Measurements from ENCODE around the gene RSAD1. TPM values are rescaled to one million over a fixed set of nuclear protein-coding genes. Genes with fewer than 3 reads are reported as not detected.
A peak's percentile ranks its signal among the peaks of the same experiment; 100 is the strongest.

The RSAD1 gene
- total RNA-seq, 2 donors from 2014 or later = 33.7 to 44.1 TPM

DNA sequence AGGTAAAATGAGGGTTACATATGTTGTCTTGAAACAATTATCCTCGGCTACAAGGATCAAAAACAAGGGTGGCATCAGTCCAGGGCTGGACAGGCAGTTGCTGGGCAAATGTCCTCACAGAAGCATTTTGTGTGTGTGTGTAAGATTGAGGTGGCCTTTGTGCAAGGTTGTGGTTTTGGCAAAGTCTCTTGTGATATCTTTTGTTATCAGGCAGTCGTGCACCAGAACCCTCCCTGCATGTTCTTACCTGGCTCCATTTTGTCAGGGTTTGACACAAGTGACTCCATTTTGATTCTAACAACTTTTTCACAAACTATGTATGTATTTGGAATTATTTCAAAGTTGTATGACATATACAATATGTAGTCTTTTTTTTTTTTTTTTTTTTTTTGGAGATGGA lies 30.0 kb upstream of the RSAD1 start:
- intact Hi-C loops (cut with DNase I) = no loop called here
- H3K4me3 ChIP-seq = no peak overlapping the region
- 78% methylated on average over 2 of the region's 2 CpGs for WGBS

DNA sequence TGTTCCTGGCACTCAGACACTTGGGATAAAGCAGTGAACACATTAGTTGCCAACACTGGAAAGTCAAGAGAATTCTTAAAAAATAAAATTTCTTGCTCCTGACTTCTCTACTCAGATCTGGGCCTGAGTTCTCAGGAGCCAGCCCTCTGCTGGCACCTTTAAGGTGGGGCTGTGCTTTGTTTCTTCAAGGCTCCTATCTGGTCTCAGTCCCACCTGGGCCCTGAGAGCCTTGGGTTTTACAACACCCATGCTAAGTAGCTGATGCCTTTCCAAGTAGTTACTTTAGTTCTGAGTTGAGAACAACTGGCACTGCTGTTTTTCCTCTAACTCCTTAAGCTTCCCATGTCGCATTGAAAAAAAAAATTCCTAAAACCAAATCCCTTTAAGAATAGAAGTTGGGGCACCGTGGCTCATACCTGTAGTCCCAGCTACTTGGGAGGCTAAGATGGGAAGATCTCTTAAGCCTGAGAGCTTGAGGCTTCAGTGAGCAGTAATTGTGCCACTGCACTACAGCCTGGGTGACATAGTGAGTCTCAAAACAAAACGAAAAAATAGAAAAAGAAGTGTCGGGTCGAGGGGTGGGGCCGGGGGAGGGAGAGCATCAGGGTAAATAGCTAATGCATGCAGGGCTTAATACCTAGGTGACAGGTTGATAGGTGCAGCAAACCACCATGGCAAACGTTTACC lies 26.6 kb upstream of the RSAD1 start:
- Histone ChIP-seq H3K36me3 (no peaks in the 10 kb centered on the region), H3K27me3 (replicated peaks; ENCODE audit: insufficient read depth) (no peaks in the 10 kb centered on the region), H3K27ac (no peak overlapping the region), H3K9me3 (no peaks in the 10 kb centered on the region), H3K4me3 (no peak overlapping the region), H3K4me1 (replicated peaks) (no peaks in the 10 kb centered on the region)
- WGBS = 56% methylated on average over 7 of the region's 7 CpGs
- TF ChIP-seq POLR2A (IDR thresholded peaks at IDR 0.05) (no peak), POLR2AphosphoS5 (IDR thresholded peaks at IDR 0.05) (no peak)
- TF ChIP-seq, protein P1, sequence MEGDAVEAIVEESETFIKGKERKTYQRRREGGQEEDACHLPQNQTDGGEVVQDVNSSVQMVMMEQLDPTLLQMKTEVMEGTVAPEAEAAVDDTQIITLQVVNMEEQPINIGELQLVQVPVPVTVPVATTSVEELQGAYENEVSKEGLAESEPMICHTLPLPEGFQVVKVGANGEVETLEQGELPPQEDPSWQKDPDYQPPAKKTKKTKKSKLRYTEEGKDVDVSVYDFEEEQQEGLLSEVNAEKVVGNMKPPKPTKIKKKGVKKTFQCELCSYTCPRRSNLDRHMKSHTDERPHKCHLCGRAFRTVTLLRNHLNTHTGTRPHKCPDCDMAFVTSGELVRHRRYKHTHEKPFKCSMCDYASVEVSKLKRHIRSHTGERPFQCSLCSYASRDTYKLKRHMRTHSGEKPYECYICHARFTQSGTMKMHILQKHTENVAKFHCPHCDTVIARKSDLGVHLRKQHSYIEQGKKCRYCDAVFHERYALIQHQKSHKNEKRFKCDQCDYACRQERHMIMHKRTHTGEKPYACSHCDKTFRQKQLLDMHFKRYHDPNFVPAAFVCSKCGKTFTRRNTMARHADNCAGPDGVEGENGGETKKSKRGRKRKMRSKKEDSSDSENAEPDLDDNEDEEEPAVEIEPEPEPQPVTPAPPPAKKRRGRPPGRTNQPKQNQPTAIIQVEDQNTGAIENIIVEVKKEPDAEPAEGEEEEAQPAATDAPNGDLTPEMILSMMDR (IDR thresholded peaks at IDR 0.05) = no peak
- intact Hi-C loops (cut with DNase I) = no loop called here
- DNase-seq (ENCODE audit: low spot score) = no peak

More for the DNA sequence above, 30.0 kb upstream of the RSAD1 start:
- H3K27me3 ChIP-seq (replicated peaks; ENCODE audit: insufficient read depth) = no peaks in the 10 kb centered on the region
- H3K36me3 ChIP-seq = no peaks in the 10 kb centered on the region
- H3K4me1 ChIP-seq (replicated peaks) = no peaks in the 10 kb centered on the region
- no peaks in the 10 kb centered on the region for H3K9me3 ChIP-seq
- no peak for TF ChIP-seq POLR2A (IDR thresholded peaks at IDR 0.05)
- TF ChIP-seq, protein P1 (IDR thresholded peaks at IDR 0.05) = no peak
- TF ChIP-seq POLR2AphosphoS5 (IDR thresholded peaks at IDR 0.05) = no peak
- no peak for DNase-seq (ENCODE audit: low spot score)
- no peak overlapping the region for H3K27ac ChIP-seq

DNA sequence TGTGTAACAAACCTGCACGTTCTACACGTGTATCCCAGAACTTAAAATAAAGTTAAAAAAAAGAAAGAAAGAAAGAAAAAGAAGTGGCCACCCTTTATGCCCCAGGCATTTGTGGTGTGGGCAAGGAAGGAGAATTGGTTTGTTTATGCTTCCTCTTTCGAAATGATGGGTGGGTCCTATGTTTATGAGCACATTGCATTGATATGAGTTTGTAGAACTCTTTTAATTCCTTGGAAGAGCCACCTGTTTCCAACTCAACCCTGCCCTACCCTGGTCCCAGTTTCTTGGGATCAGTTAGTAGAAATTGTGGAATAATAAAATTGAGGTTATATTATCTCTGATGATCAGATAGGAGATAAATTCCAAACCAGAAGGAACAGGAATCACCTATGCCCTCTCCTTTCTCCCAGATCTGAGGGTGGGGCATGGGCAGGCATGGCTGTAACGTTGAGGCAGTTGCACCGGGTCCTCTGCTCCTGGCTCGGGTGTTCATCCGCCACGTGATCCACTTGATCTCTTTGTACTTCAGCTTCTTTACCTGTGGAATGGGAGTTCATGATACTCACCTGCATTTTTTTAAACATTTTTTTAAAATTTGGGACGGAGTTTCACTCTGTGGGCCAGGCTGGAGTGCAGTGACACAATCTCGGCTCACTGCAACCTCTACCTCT lies 25.9 kb upstream of the RSAD1 start:
- H3K27ac ChIP-seq = no peak overlapping the region
- no peak for DNase-seq (ENCODE audit: low spot score)
- no peak overlapping the region for H3K4me3 ChIP-seq
- 80% methylated on average over 10 of the region's 10 CpGs for WGBS
- TF ChIP-seq, protein P1 (IDR thresholded peaks at IDR 0.05) = no peak
- peak; percentile 46 for TF ChIP-seq POLR2AphosphoS5 (IDR thresholded peaks at IDR 0.05)
- no peaks in the 10 kb centered on the region for H3K4me1 ChIP-seq (replicated peaks)
- intact Hi-C loops (cut with DNase I) = no loop called here
- no peaks in the 10 kb centered on the region for H3K36me3 ChIP-seq
- no peaks in the 10 kb centered on the region for H3K9me3 ChIP-seq
- no peaks in the 10 kb centered on the region for H3K27me3 ChIP-seq (replicated peaks; ENCODE audit: insufficient read depth)

DNA sequence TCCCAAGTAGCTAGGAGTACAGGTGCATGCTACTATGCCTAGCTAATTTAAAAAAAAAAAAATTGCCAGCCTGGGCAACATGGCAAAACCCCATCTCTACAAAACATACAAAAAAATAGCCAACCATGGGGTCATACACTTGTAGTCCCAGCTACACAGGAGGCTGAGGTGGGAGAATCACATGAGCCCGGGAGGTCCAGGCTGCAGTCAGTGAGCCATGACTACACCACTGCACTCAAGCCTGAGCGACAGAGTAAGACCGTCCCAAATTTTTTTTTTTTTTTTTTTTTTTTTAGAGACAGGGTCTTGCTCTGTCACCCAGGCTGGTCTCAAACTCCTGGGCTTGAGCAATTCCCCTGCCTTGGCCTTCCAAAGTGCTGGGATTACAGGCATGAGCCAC lies 24.8 kb upstream of the RSAD1 start:
- no peaks in the 10 kb centered on the region for H3K9me3 ChIP-seq
- TF ChIP-seq POLR2A (IDR thresholded peaks at IDR 0.05) = no peak
- TF ChIP-seq, protein P1 (IDR thresholded peaks at IDR 0.05) = no peak
- TF ChIP-seq POLR2AphosphoS5 (IDR thresholded peaks at IDR 0.05) = no peak
- no peak for DNase-seq (ENCODE audit: low spot score)
- intact Hi-C loops (cut with DNase I) = no loop called here
- H3K4me3 ChIP-seq = no peak overlapping the region
- no peaks in the 10 kb centered on the region for H3K27me3 ChIP-seq (replicated peaks; ENCODE audit: insufficient read depth)
- H3K27ac ChIP-seq = no peak overlapping the region
- WGBS = 88% methylated on average over 3 of the region's 3 CpGs
- no peaks in the 10 kb centered on the region for H3K4me1 ChIP-seq (replicated peaks)
- no peaks in the 10 kb centered on the region for H3K36me3 ChIP-seq

DNA sequence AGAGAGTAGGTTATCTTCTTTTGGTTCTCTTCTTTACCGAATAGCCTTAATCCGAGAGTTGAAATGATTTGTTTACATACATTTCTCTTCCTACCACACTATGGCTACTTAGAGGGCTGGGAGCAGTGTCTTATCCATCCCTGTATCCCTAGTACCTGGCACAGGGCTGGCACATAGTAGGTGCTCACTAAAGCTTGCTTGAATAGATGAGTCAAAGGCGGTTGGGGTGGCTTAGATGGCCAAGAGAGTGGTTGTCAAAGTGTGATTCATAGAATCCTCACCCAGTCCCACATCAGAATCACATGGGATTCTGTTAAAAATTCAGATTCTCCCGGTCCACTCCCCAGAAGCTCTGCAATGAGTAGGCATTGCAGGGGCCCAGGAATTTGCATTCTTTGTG lies 21.0 kb upstream of the RSAD1 start:
- H3K4me1 ChIP-seq (replicated peaks) = no peaks in the 10 kb centered on the region
- H3K27ac ChIP-seq = no peak overlapping the region
- 100% methylated on average over 4 of the region's 4 CpGs for WGBS
- TF ChIP-seq POLR2A (IDR thresholded peaks at IDR 0.05) (no peak), POLR2AphosphoS5 (IDR thresholded peaks at IDR 0.05) (no peak)
- TF ChIP-seq, protein P1 (IDR thresholded peaks at IDR 0.05) = no peak
- no peaks in the 10 kb centered on the region for H3K36me3 ChIP-seq
- H3K27me3 ChIP-seq (replicated peaks; ENCODE audit: insufficient read depth) = no peaks in the 10 kb centered on the region
- DNase-seq (ENCODE audit: low spot score) = no peak
- no peaks in the 10 kb centered on the region for H3K9me3 ChIP-seq
- H3K4me3 ChIP-seq = no peak overlapping the region
- intact Hi-C loops (cut with DNase I) = no loop called here
